Astrocyte (in vitro differentiated cells and primary cell): ENCODE data around the gene FFAR3. TPM values are rescaled to one million over a fixed set of nuclear protein-coding genes. Genes with fewer than 3 reads are reported as not detected.

Experiments used
- DNase-seq: peaks from one replicate; pipeline ENCODE4 v3.0.0-alpha.2; 2010; ENCODE audit warnings: low read depth
- FAIRE-seq: peaks from 2 replicates; lab custom pipeline; 2011; peaks lifted over from hg19 to GRCh38; lab: Jason Lieb, UNC
- H2AFZ ChIP-seq: 2 replicates; pipeline ENCODE4 v1.6.0; 2012; ENCODE audit warnings: low read depth, low read length, inconsistent platforms
- H3K27ac ChIP-seq: 2 replicates; pipeline ENCODE4 v1.5.1; 2011; ENCODE audit warnings: low read depth, low read length, inconsistent platforms
- H3K27me3 ChIP-seq: 2 replicates; pipeline ENCODE4 v1.6.0; 2011; ENCODE audit warnings: low read length, inconsistent platforms; ENCODE audit not compliant: insufficient read depth
- H3K36me3 ChIP-seq: 2 replicates; pipeline ENCODE4 v1.5.1; 2011; ENCODE audit warnings: low read length, inconsistent platforms; ENCODE audit not compliant: insufficient read depth
- H3K4me1 ChIP-seq: 2 replicates; pipeline ENCODE4 v1.5.1; 2011; ENCODE audit warnings: low read length, inconsistent platforms; ENCODE audit not compliant: insufficient read depth
- H3K4me2 ChIP-seq: 2 replicates; pipeline ENCODE4 v1.6.0; 2012; ENCODE audit warnings: low read length, inconsistent platforms
- H3K4me3 ChIP-seq: 2 replicates; pipeline ENCODE4 v1.5.1; 2011; ENCODE audit warnings: low read depth, mild to moderate bottlenecking, low read length, inconsistent platforms; ENCODE audit not compliant: insufficient read depth
- H3K79me2 ChIP-seq: 2 replicates; pipeline ENCODE4 v1.6.0; 2012; ENCODE audit warnings: mild to moderate bottlenecking, low read length, inconsistent platforms; ENCODE audit not compliant: insufficient read depth
- H3K9ac ChIP-seq: 2 replicates; pipeline ENCODE4 v1.6.0; 2012; ENCODE audit warnings: mild to moderate bottlenecking, low read length, inconsistent platforms
- H3K9me3 ChIP-seq: 2 replicates; pipeline ENCODE4 v1.5.1; 2012; ENCODE audit warnings: low read depth, mild to moderate bottlenecking, low read length, inconsistent platforms; ENCODE audit not compliant: insufficient read depth
- H4K20me1 ChIP-seq: 2 replicates; pipeline ENCODE4 v1.6.0; 2012; ENCODE audit warnings: low read length, inconsistent platforms; ENCODE audit not compliant: insufficient read depth
- H3K27ac Mint-ChIP-seq: one replicate; pipeline ENCODE4 v1.8.0; 2021; ENCODE audit warnings: mild to moderate bottlenecking, mixed read lengths; ENCODE audit not compliant: unreplicated experiment
- H3K27me3 Mint-ChIP-seq: one replicate; pipeline ENCODE4 v1.8.0; 2021; ENCODE audit warnings: low read depth, mixed read lengths; ENCODE audit not compliant: unreplicated experiment
- H3K36me3 Mint-ChIP-seq: one replicate; pipeline ENCODE4 v1.8.0; 2021; ENCODE audit warnings: low read depth, mixed read lengths; ENCODE audit not compliant: unreplicated experiment
- H3K4me1 Mint-ChIP-seq: one replicate; pipeline ENCODE4 v1.8.0; 2021; ENCODE audit warnings: low read depth, mixed read lengths; ENCODE audit not compliant: unreplicated experiment
- H3K4me3 Mint-ChIP-seq: one replicate; pipeline ENCODE4 v1.8.0; 2021; ENCODE audit warnings: mild to moderate bottlenecking, moderate library complexity, mixed read lengths; ENCODE audit not compliant: unreplicated experiment
- H3K9me3 Mint-ChIP-seq: one replicate; pipeline ENCODE4 v1.8.0; 2021; ENCODE audit warnings: mild to moderate bottlenecking, mixed read lengths; ENCODE audit not compliant: unreplicated experiment
- EZH2 ChIP-seq: IDR thresholded peaks from 2 replicates; pipeline ENCODE4 v1.6.1; 2012; ENCODE audit warnings: mild to moderate bottlenecking, low read length, inconsistent platforms; ENCODE audit not compliant: insufficient read depth
- total RNA-seq: library from RNA; stranded (reverse); gene quantifications from 2 replicates; pipeline ENCODE4 v1.2.1, GENCODE V29; 2021
- TF ChIP-seq, protein P1 (sequence below): IDR thresholded peaks from 2 replicates; pipeline ENCODE4 v1.5.1; 2011; ENCODE audit warnings: low read depth, mild to moderate bottlenecking, inconsistent platforms, low read length, moderate library complexity; ENCODE audit not compliant: insufficient read depth

The FFAR3 gene
- total RNA-seq, 1 donor from 2014 or later = not detected

- Histone ChIP-seq H3K27me3 (no peaks in the 10 kb centered on the region), H3K4me2 (no peak overlapping the region), H2AFZ (no peak overlapping the region), H3K9me3 (peaks cover 5% of the 10 kb centered on the region), H4K20me1 (no peaks in the 10 kb centered on the region), H3K4me3 (no peak overlapping the region), H3K27ac (no peak overlapping the region), H3K9ac (no peak overlapping the region), H3K79me2 (no peaks in the 10 kb centered on the region), H3K4me1 (no peaks in the 10 kb centered on the region), H3K36me3 (no peaks in the 10 kb centered on the region)
- Mint-ChIP-seq H3K27ac (no peak overlapping the region), H3K9me3 (peaks cover 18% of the 10 kb centered on the region), H3K36me3 (no peaks in the 10 kb centered on the region), H3K4me3 (no peak overlapping the region), H3K27me3 (peaks cover 30% of the 10 kb centered on the region), H3K4me1 (no peaks in the 10 kb centered on the region)
- no peak for DNase-seq
- TF ChIP-seq, protein P1, sequence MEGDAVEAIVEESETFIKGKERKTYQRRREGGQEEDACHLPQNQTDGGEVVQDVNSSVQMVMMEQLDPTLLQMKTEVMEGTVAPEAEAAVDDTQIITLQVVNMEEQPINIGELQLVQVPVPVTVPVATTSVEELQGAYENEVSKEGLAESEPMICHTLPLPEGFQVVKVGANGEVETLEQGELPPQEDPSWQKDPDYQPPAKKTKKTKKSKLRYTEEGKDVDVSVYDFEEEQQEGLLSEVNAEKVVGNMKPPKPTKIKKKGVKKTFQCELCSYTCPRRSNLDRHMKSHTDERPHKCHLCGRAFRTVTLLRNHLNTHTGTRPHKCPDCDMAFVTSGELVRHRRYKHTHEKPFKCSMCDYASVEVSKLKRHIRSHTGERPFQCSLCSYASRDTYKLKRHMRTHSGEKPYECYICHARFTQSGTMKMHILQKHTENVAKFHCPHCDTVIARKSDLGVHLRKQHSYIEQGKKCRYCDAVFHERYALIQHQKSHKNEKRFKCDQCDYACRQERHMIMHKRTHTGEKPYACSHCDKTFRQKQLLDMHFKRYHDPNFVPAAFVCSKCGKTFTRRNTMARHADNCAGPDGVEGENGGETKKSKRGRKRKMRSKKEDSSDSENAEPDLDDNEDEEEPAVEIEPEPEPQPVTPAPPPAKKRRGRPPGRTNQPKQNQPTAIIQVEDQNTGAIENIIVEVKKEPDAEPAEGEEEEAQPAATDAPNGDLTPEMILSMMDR = no peak
- TF ChIP-seq EZH2 = no peak
- no peak for FAIRE-seq
These were observed 23.7 kb downstream of the FFAR3 start for GRCh38 chr19:35381926-35382325.

DNA sequence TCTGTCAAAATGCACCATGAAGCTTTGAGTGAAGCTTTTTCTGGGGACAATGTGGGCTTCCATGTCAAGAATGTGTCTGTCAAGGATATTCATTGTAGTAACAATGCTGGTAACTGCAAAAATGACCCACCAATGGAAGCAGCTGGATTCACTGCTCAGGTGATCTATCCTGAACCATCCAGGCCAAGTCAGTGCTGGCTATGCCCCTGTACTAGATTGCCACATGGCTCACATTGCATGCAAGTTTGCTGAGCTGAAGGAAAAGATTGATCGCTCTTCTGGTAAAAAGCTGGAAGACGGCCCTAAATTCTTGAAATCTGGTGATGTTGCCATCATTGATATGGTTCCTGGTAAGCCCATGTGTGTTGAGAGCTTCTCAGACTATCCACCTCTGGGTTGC lies 25.3 kb downstream of the FFAR3 start:
- H3K4me1 Mint-ChIP-seq = no peaks in the 10 kb centered on the region
- no peaks in the 10 kb centered on the region for H3K27me3 ChIP-seq
- no peak overlapping the region for H3K4me3 Mint-ChIP-seq
- FAIRE-seq (no peak), DNase-seq (no peak)
- no peaks in the 10 kb centered on the region for H3K79me2 ChIP-seq
- no peaks in the 10 kb centered on the region for H3K36me3 Mint-ChIP-seq
- H2AFZ ChIP-seq = no peak overlapping the region
- H4K20me1 ChIP-seq = no peaks in the 10 kb centered on the region
- H3K4me2 ChIP-seq = no peak overlapping the region
- peaks cover 5% of the 10 kb centered on the region for H3K9me3 ChIP-seq
- H3K9ac ChIP-seq = no peak overlapping the region
- no peak overlapping the region for H3K27ac Mint-ChIP-seq
- peaks cover 19% of the 10 kb centered on the region for H3K9me3 Mint-ChIP-seq
- no peaks in the 10 kb centered on the region for H3K36me3 ChIP-seq
- peaks cover 24% of the 10 kb centered on the region for H3K27me3 Mint-ChIP-seq
- H3K4me1 ChIP-seq = no peaks in the 10 kb centered on the region
- TF ChIP-seq EZH2 = no peak
- TF ChIP-seq, protein P1 = no peak
- H3K4me3 ChIP-seq = no peak overlapping the region
- no peak overlapping the region for H3K27ac ChIP-seq

GRCh38 chr19:35388277-35389054 lies 30.2 kb downstream of the FFAR3 start:
- H3K27me3 ChIP-seq = no peaks in the 10 kb centered on the region
- H3K79me2 ChIP-seq = no peaks in the 10 kb centered on the region
- H3K27ac Mint-ChIP-seq = no peak overlapping the region
- H3K4me1 Mint-ChIP-seq = no peaks in the 10 kb centered on the region
- no peak for DNase-seq
- no peak overlapping the region for H3K27ac ChIP-seq
- H3K4me1 ChIP-seq = no peaks in the 10 kb centered on the region
- H3K4me3 ChIP-seq = no peak overlapping the region
- no peak overlapping the region for H3K9ac ChIP-seq
- H3K4me3 Mint-ChIP-seq = no peak overlapping the region
- H3K36me3 ChIP-seq = no peaks in the 10 kb centered on the region
- no peak overlapping the region for H3K4me2 ChIP-seq
- no peak for FAIRE-seq
- peaks cover 20% of the 10 kb centered on the region for H3K9me3 Mint-ChIP-seq
- no peak overlapping the region for H2AFZ ChIP-seq
- H3K9me3 ChIP-seq = peaks cover 5% of the 10 kb centered on the region
- H3K27me3 Mint-ChIP-seq = peaks cover 13% of the 10 kb centered on the region
- TF ChIP-seq, protein P1 = no peak
- TF ChIP-seq EZH2 = no peak
- H3K36me3 Mint-ChIP-seq = no peaks in the 10 kb centered on the region
- H4K20me1 ChIP-seq = no peaks in the 10 kb centered on the region
